Liver (tissue), 3 donors: ENCODE results near the gene SCPEP1.

Experiments used
- ATF3 ChIP-seq: IDR thresholded peaks from 2 replicates; pipeline ENCODE4 v1.6.1; 2016; ENCODE audit warnings: antibody characterized with exemption
- CTCF ChIP-seq: fragments of 150-350 bp; IDR thresholded peaks from 2 replicates; pipeline ENCODE4 v1.5.1; 2017; ENCODE audit warnings: improper control_type of control experiment, low read depth, low read length; ENCODE audit not compliant: missing input control
- EGR1 ChIP-seq, 2 donors: IDR thresholded peaks; 2 replicates each; pipeline ENCODE4 v1.6.1; 2016 to 2018; ENCODE audit warnings: antibody characterized with exemption in 2 of 2, low read depth in 2 of 2
- FOXA1 ChIP-seq: IDR thresholded peaks from 2 replicates; pipeline ENCODE4 v1.6.1; 2016; ENCODE audit warnings: antibody characterized with exemption
- GABPA ChIP-seq, 2 donors: IDR thresholded peaks in 1 of 2; conservative IDR thresholded peaks in 1 of 2; 2 replicates each; pipeline ENCODE4 v1.6.1; 2016; ENCODE audit warnings: antibody characterized with exemption in 2 of 2, mild to moderate bottlenecking in 1 of 2, moderate library complexity in 1 of 2
- MAX ChIP-seq: IDR thresholded peaks from 2 replicates; pipeline ENCODE4 v1.6.1; 2016; ENCODE audit warnings: antibody characterized with exemption
- NR2F2 ChIP-seq: IDR thresholded peaks from 2 replicates; pipeline ENCODE4 v1.6.1; 2016; ENCODE audit warnings: antibody characterized with exemption
- RAD21 ChIP-seq, 2 donors: IDR thresholded peaks; 2 replicates each; pipeline ENCODE4 v1.6.1; 2016; ENCODE audit warnings: antibody characterized with exemption in 2 of 2, mild to moderate bottlenecking in 2 of 2
- REST ChIP-seq: IDR thresholded peaks from 2 replicates; pipeline ENCODE4 v1.6.1; 2016; ENCODE audit warnings: antibody characterized with exemption, mild to moderate bottlenecking
- RXRA ChIP-seq, 2 donors: IDR thresholded peaks; 2 replicates each; pipeline ENCODE4 v1.6.1; 2017 to 2018; ENCODE audit warnings: antibody characterized with exemption in 2 of 2, mild to moderate bottlenecking in 1 of 2
- SP1 ChIP-seq: IDR thresholded peaks from 2 replicates; pipeline ENCODE4 v1.6.1; 2018; ENCODE audit warnings: antibody characterized with exemption, mild to moderate bottlenecking
- TAF1 ChIP-seq: conservative IDR thresholded peaks from 2 replicates; pipeline ENCODE4 v1.6.1; 2016; ENCODE audit warnings: antibody characterized with exemption, mild to moderate bottlenecking
- YY1 ChIP-seq: IDR thresholded peaks from 2 replicates; pipeline ENCODE4 v1.6.1; 2016; ENCODE audit warnings: antibody characterized with exemption, mild to moderate bottlenecking
- ZBTB33 ChIP-seq: IDR thresholded peaks from 2 replicates; pipeline ENCODE4 v1.6.1; 2016; ENCODE audit warnings: antibody characterized with exemption
- donor health status: healthy.
- donor health status: healthy.

- TF ChIP-seq CTCF (no peak), SP1 (no peak), YY1 (no peak), REST (no peak), EGR1 (IDR thresholded peaks at IDR 0.05; ENCODE audit: low read depth in 2 of 2) (no peak), MAX (no peak), RAD21 (IDR thresholded peaks at IDR 0.05) (no peak), RXRA (IDR thresholded peaks at IDR 0.05) (no peak), ZBTB33 (no peak), GABPA (IDR thresholded peaks at IDR 0.05 in 1 of 2, conservative IDR thresholded peaks at IDR 0.05 in 1 of 2) (no peak), ATF3 (no peak), TAF1 (no peak), NR2F2 (no peak), FOXA1 (no peak)
Observed at GRCh38 chr17:56982312-56982711, 4.4 kb downstream of the SCPEP1 start.
